ENCODE results near the gene PDIA2.
"Not testable (repeated sequence)": the region's sequence is repeated elsewhere in the genome, so short reads cannot be mapped to it uniquely, and the experiment has no call there.

Gene PDIA2

GRCh38 chr16:263944-264343, 19.0 kb upstream of the PDIA2 start:
- DNase-seq = no peak

- DNase-seq = no peak
These were observed 18.5 kb upstream of the PDIA2 start for GRCh38 chr16:264440-264951.

DNA sequence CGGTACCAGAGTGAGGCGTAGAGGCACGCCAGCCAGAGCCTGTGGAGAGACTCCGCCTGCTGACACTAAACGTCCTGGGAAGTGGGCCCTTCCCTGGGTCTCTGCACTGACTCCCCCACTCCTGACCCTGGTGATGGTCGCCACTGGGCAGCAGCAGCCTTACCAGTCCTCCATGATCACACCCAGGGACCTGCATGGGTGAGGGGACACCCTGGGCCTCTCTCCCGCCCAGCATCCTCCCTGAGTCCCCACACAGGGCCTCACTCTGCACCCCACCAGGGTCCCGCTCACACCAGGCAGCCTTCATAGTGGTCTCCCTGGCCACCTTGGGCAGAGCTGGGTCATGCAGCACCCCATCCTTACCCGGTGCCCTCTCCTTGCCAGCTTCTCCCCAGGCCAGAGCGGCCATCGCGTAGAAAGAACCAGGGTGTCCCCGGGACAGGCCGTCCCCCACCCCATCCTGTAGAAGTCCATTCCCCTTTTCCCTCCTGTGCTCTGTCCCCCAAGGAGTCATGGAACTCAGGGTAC, 17.9 kb upstream of the PDIA2 start:
- DNase-seq = no peak

- no peak for DNase-seq
These were observed 17.3 kb upstream of the PDIA2 start for GRCh38 chr16:265711-266110.

- no peak for DNase-seq
These were observed 16.5 kb upstream of the PDIA2 start for GRCh38 chr16:266258-267164.

GRCh38 chr16:267562-267961, 15.4 kb upstream of the PDIA2 start:
- DNase-seq = not testable (repeated sequence)

DNA sequence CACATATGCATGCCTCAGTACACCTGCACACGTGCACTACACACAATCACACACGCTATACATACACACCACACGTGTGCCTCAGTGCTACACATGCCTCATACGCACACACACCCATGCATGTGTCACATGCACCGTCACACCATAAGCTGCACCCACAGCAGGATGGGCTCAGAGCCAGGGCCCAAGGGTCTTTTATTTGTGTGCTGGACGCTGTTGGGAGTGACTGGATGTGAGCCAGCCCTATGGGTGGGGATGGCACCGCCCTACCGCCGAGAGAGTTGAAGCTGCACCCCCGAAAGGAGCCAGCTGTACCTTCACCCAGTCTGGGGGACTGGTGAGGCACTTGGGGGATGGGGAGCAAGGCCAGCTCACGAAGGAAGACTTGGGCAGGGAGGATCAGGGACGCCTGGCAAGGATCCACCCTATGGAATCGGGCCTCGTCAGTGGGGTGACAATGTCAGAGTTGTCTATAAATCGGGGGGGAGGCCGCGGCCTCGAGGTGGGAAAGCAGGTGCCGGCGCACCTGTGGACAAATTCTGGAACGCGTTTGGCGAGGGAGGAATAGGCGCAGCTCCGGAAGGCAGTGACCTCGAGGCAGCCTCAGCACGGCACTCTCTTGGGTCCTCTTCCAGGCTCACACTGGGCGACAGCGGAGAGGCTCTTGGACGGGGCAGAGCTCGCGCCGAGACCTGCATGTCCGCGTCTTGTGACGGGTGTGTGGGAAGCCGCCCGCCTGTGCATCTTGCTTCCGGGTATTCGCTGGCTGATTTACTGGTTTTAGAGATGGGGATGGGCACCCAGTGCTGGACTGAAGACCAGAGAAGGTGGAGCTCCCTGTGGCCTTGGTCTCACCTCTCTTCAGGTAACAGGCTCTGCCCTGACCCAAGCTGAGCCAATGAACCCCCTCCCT, 14.6 kb upstream of the PDIA2 start:
- DNase-seq = no peak

DNA sequence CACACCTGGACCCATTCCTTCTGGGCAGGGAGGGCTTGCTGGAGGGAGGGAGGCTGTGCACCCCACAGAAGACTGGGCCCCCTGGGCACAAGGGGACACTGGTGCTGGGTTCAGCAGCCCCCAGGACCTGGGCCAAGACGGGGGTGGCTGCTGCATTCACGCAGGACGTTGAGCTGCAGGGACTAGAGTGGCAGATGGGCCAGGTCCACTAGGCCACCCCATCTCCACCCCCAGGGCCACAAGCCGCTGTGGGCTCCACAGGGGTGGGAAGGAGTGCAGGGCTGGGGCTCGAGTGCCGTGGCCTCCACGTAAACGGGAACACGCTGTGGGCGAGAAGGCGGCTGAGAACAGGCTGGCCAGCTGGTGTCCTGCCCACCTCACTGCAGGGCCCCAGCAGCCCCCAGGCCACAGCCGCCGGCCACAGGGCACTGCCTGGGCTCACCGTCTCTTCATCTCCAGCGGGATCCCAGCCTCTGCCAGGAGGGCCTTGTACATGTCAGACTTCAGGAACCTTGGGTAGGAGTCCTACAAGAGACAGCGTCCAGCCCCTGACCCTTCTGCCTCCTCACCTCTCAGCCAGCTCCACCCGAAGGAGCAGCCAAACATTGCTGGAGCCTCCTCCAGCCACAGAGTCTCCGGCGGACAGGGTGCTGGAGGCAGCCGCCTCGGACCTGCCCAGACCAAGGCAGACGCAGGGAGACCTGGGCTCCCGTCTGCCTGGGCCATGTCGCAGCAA, 13.7 kb upstream of the PDIA2 start:
- DNase-seq = no peak

DNA sequence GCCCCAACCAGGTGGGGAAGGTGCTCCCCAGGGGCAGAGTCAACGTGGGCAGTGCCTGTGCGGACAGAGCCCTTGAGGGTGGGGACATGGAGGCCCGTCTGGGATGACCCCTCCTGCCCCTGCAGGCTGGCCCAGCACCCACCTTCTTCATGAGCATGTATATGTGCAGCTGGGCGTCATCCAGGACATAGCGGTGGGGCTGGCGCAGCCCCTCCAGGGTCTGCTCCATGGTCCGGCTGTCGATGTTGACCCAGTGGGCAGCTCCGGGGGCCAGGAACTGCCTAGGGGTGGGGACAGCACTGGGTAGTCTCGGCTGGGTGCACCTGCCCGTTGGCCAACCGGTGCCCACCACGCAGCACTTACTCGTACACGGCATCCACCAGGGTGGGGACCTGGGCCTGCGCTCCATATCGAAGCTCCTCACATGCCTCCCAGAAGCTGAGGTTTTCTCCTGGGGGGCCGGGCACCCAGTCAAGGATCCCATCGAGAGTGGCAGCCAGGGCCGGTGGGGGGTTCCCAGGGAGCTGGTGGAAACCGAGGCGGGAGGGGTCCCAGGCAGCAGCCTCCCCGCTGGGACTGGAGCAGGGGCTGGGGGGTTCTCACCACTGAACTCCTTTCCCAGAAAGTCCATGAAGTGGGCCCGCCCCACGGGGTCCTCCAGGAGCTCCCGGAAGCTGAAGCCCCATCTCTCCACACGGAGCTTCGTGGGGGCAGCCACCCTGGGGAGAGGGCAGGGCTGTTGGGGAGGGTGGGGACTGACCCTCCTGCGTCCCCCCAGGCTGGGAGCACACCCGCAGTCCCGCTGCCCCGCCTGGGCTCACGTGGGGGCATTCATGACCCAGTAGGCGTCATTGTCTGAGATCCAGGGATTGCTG, 12.3 kb upstream of the PDIA2 start:
- no peak for DNase-seq

DNA sequence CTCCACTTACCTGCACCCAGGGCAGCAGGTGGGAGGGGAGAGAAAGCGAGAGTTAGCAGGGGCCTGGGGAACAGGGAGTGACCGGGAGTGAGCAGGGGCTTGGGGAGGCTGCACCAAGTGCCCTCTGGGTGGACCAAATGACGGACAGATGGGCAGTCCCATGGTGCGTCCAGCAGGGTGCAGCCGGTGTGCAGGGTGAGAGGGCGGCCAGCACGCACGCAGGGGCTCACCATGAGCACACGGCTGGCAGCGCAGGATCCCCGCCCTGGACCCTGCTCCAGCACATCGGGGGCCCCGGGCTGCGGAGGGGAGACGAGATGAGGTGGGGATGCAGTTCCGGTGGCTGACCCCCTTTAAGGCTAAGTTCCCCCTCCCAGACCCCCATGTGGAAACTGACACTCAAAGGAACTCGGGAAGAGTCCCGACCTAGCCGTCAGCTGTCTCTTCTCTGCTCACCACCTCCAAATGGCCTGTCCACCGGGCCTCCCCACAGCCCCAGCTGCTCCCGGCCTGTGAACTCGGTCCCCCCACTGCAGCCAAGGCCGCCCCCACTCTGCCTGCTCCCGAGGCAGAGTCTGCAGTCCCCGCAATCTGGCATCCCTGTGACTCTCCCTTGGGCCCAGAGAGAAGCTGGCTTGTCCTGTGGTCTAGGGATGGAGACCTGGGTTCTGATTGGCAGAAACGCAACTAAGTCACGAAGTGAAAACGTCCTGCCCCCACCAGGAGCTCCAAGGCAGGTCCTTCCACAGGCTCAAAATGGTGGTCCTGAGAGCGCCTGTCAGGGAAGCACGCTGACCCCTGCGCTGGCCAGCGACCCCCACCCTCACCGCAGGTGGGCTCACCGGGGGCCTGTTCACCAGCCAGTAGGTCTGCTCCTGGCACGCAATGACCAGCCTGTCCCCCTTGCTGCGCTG, 10.1 kb upstream of the PDIA2 start:
- DNase-seq = no peak

DNA sequence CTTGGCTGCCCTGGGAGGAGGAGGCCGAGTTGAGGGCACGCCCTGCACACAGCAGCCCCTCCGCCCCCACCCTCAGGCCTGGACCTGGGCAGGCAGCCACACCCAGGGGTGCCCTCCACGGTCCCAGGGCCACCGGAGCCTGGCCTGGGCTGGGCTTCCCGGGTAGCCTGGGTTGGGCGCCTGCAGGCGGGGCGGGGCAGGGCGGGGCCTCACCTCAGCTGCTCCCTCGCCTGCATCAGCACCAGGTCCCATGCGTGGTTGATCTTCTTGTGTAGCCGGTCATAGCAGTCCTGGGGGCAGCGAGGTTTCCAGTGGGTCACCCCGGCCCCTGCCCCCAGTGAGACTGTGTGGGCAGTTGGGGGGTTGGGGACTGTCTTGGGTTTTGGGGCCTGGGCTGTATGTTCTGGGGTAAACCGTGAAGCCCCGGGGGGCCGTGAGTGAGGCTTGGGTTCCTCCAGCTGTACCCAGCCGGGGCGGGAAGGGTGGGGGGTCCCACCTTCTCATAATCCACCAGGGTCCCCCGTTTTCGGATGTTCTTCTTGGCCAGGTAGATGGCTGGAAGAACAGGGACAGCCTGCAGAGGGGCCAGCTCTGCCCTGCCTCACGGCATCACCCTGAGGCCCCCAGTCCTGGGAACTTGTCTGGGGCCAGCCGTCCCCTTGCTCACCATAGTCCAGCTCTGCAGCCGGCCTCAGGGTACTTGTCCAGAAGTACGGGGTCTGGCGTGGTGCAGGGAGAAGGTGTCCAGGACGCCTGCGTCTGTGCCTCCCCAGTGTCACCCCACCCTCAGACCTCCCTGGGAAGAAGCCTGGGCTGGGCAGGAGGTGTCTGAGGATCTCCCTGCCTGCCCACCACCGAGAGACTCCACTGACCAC, 9.2 kb upstream of the PDIA2 start:
- no peak for DNase-seq

DNA sequence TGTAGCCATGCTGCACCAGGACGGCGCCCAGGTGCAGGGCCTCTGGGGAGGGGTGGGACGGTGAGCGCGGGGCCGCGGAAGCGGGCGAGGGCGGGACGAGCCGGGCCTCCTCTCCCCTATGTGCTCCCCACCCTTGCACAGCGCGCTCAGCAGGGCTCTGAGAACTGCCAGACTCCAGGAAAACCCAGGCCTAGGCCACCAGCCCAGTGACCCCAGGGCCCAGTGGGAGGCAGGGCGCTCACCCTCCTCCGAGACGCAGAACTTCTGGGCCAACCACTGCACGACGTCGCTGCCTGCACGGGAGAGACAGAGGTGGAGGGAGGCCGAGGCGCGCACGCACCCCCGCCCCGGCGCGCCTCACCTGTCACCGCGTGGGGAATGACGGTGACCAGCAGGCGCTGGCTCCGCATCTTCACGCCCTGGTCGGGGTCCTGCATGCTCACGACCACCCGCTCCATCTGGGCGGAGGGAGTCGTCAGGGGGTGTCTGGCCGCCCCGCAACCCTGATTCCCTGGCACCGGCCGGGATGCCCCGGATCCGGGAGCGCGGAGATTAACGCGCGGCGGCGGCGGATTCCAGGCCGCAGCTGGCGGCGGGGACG, 7.8 kb upstream of the PDIA2 start:
- DNase-seq = no peak

DNA sequence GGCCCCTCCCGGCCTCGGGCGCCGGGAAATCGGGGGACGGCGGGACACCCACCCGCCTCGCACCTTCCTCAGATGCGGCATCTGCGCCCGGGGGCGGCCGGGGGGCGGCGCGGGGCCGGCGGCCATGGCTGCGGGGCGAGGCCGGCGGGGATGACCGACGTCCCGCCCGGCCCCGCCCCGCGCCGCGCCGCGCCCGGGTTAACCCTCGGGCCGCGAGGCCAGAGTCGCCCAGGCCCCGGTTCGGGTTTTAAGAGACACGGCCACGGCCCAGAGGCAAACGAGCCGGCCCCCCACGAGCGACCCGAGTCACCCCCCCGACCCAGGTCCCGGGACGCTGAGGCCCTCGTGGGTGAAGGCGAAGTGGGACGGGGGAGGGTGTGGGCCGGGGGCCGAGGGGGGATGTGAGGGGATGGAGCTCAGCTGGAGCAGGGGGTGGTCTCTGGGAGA, 7.2 kb upstream of the PDIA2 start, which contains the start of gene RGS11:
Gene RGS11 (minus strand): TSS at position 159 of the 447 bp plus-strand sequence. CDS start 33 bp downstream, at position 126.
- DNase-seq = no peak

DNA sequence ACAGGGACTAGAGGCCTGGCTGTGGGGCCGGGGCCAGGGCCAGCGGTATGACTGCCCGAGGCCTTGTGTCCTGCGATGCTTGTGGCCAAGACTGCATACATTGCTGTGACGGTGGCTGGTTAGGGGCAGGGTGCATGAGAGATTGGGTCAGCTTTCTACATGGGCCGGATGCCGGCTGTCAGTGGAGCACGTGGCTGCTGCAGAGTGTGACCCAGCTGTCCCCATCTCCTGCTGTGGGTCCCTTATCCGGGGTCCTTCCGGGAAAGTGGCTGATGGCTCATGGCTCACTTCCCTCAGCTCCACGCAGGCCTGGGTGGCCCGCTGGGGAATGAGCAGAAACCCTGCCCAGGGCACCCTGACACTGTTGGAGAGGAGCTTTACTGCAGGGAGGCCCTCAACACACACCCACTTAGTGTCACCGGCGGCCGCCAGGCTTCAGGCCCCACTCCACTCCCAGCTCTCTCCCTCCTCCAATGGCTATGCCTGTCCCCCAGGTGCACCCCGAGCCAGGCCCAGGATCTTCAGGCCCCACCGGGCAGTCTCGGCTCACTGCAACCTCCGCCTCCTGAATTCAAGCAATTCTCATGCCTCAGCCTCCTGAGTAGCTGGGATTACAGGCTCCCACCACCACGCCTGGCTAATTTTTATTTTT, 6.4 kb upstream of the PDIA2 start:
- DNase-seq = no peak

- no peak for DNase-seq
These were observed 4.0 kb upstream of the PDIA2 start for GRCh38 chr16:278863-279366.

GRCh38 chr16:279531-279930, 3.4 kb upstream of the PDIA2 start:
- DNase-seq = no peak

- DNase-seq = no peak
These were observed 2.9 kb upstream of the PDIA2 start for GRCh38 chr16:280005-280460.

GRCh38 chr16:280552-280951, 2.4 kb upstream of the PDIA2 start, which contains the start of gene ARHGDIG:
TSS of gene ARHGDIG (plus strand) at chr16:280591. CDS start at chr16:280681, 90 bp downstream.
- DNase-seq = no peak
